AG10803 (cell line): ENCODE results near the gene SNX25.
A peak's percentile ranks its signal among the peaks of the same experiment; 100 is the strongest.
"Not testable (repeated sequence)": the region's sequence is repeated elsewhere in the genome, so short reads cannot be mapped to it uniquely, and the experiment has no call there.

Experiments used
- DNase-seq: peaks from one replicate; pipeline ENCODE4 v3.0.0; 2010; ENCODE audit warnings: low read depth
- H3K4me3 ChIP-seq: 2 replicates; pipeline ENCODE4 v1.5.1; 2011; ENCODE audit warnings: mild to moderate bottlenecking, low read length, control low read depth
- CTCF ChIP-seq: conservative IDR thresholded peaks from 2 replicates; pipeline ENCODE4 v1.5.1; 2011; ENCODE audit warnings: mild to moderate bottlenecking, low read length, control low read depth, inconsistent platforms

Gene SNX25

GRCh38 chr4:185205697-185206342 lies 3.6 kb upstream of the SNX25 start:
- H3K4me3 ChIP-seq: no peak overlapping the region
- TF ChIP-seq CTCF: no peak
- DNase-seq: no peak

GRCh38 chr4:185207466-185207865 lies 1.9 kb upstream of the SNX25 start:
- no peak overlapping the region for H3K4me3 ChIP-seq
- no peak for TF ChIP-seq CTCF
- DNase-seq: no peak

GRCh38 chr4:185209852-185210101 lies 379 bp downstream of the SNX25 start:
- DNase-seq: not testable (repeated sequence)
- H3K4me3 ChIP-seq: peak overlapping the region; percentile 95

- TF ChIP-seq CTCF: no peak
- H3K4me3 ChIP-seq: peak overlapping the region; percentile 95
- peak; percentile 46 for DNase-seq
These were observed 944 bp downstream of the SNX25 start for GRCh38 chr4:185210102-185210981.

- no peak for DNase-seq
These were observed 1.6 kb downstream of the SNX25 start for GRCh38 chr4:185211035-185211434.

GRCh38 chr4:185211641-185212040 lies 2.2 kb downstream of the SNX25 start:
- no peak overlapping the region; the same call in 1 of the 2 replicates for H3K4me3 ChIP-seq
- no peak for DNase-seq
- no peak for TF ChIP-seq CTCF

More at GRCh38 chr4:185211035-185211434, 1.6 kb downstream of the SNX25 start:
- peak overlapping the region; percentile 95 for H3K4me3 ChIP-seq
- no peak for TF ChIP-seq CTCF

- DNase-seq: no peak
- TF ChIP-seq CTCF: no peak
- no peak overlapping the region for H3K4me3 ChIP-seq
These were observed 3.2 kb downstream of the SNX25 start for GRCh38 chr4:185212581-185212980.
